HG03571 (cell line): ENCODE data around the gene MGAT5.

ENCODE experiments used
- ATAC-seq: cut with Tn5 transposase; IDR thresholded peaks from one replicate; pipeline ENCODE4 v1.9.1; 2021; ENCODE audit not compliant: unreplicated experiment

Gene MGAT5

GRCh38 chr2:134499307-134499926, 245.5 kb downstream of the MGAT5 start:
- no peak for ATAC-seq

GRCh38 chr2:134500211-134500935, 246.5 kb downstream of the MGAT5 start:
- ATAC-seq = no peak

GRCh38 chr2:134501476-134502091, 247.7 kb downstream of the MGAT5 start:
- ATAC-seq = no peak

GRCh38 chr2:134502104-134502503, 248.2 kb downstream of the MGAT5 start:
- no peak for ATAC-seq
